H1 (cell line): ENCODE measurements around the gene MAPRE2.

Source experiments
- CEBPB ChIP-seq: IDR thresholded peaks from 2 replicates; pipeline ENCODE4 v1.6.1; 2012; ENCODE audit warnings: low read depth, low read length
- CTCF ChIP-seq, 3 experiments: IDR thresholded peaks; 1 replicate in 2 of 3; 2 replicates in 1 of 3; pipeline versions ENCODE4 v1.5.1 to v1.6.1; 2011; ENCODE audit warnings: low read length in 3 of 3, mild to moderate bottlenecking in 3 of 3, inconsistent platforms in 2 of 3, low read depth in 1 of 3, moderate library complexity in 1 of 3; ENCODE audit not compliant: insufficient read depth in 1 of 3; ENCODE audit errors: control extremely low read depth in 1 of 3
- EP300 ChIP-seq, 2 experiments: IDR thresholded peaks; 1 replicate in 1 of 2; 2 replicates in 1 of 2; pipeline ENCODE4 v1.6.1; 2011 to 2012; ENCODE audit warnings: low read depth in 2 of 2, low read length in 2 of 2, mild to moderate bottlenecking in 2 of 2, borderline replicate concordance in 1 of 2, inconsistent platforms in 1 of 2, moderate library complexity in 1 of 2
- EZH2 ChIP-seq: fragments of 200-600 bp; sonication (generic); IDR thresholded peaks from 2 replicates; pipeline ENCODE4 v1.7.1; 2012; ENCODE audit warnings: low read depth, mild to moderate bottlenecking, moderate library complexity, low read length, inconsistent platforms; ENCODE audit not compliant: severe bottlenecking
- MAX ChIP-seq: IDR thresholded peaks from 2 replicates; pipeline ENCODE4 v1.6.1; 2012; ENCODE audit warnings: inconsistent platforms
- POLR2A ChIP-seq, 2 experiments: IDR thresholded peaks; 1 replicate in 1 of 2; 2 replicates in 1 of 2; pipeline ENCODE4 v1.6.1; 2011; ENCODE audit warnings: low read depth in 2 of 2, low read length in 2 of 2, mild to moderate bottlenecking in 2 of 2; ENCODE audit errors: control extremely low read depth in 1 of 2
- TEAD4 ChIP-seq: IDR thresholded peaks from 2 replicates; pipeline ENCODE4 v1.6.1; 2012; ENCODE audit warnings: low read depth, low read length, inconsistent platforms, mixed read lengths

GRCh38 chr18:34995746-34996145 is 45.5 kb upstream of the MAPRE2 start:
- no peak for TF ChIP-seq EP300 (IDR thresholded peaks at IDR 0.05; ENCODE audit: borderline replicate concordance in 1 of 2, low read depth in 2 of 2, low read length in 2 of 2)
- no peak for TF ChIP-seq CTCF (IDR thresholded peaks at IDR 0.05; ENCODE audit: control extremely low read depth in 1 of 3, insufficient read depth in 1 of 3, low read depth in 1 of 3, low read length in 3 of 3)
- no peak for TF ChIP-seq POLR2A (IDR thresholded peaks at IDR 0.05; ENCODE audit: control extremely low read depth in 1 of 2, low read depth in 2 of 2, low read length in 2 of 2)
- TF ChIP-seq MAX = no peak
- no peak for TF ChIP-seq TEAD4
- no peak for TF ChIP-seq CEBPB
- TF ChIP-seq EZH2 = no peak
